ENCODE results near the gene PDE4D. TPM values are rescaled to one million over a fixed set of nuclear protein-coding genes. Genes with fewer than 3 reads are reported as not detected.

Gene PDE4D
- total RNA-seq, 4 donors from 2014 or later: 6.0 to 36.2 (median 10.0) TPM

DNA sequence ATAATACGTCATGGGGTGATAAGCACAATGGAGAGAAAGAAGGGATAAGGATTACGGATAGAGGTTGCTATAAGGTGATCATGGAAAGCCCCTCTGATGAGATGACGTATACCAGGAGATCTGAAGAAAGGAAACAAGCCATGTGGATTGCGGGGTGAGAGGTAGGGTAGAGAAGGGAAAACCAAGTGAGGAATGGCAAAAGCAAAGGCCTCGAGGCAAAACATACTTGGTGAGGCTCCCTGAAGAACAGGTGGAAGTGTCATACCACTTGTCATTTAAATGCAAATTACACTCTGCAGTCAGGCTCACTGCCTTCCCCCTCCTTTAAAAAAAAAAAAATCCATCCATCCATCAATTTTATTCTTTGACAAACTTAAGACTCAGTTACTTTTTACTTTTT is 889.9 kb downstream of the PDE4D start:
- H3K36me3 ChIP-seq: no peaks in the 10 kb centered on the region
- H3K27ac ChIP-seq: no peak overlapping the region
- DNase-seq: no peak
- H3K4me1 ChIP-seq: no peaks in the 10 kb centered on the region
- H3K4me3 ChIP-seq: no peak overlapping the region
- 92 to 96% methylated on average over 5 of the region's 5 CpGs for WGBS, 2 donors
- intact Hi-C loops (cut with DNase I): no loop called here
- no peaks in the 10 kb centered on the region for H3K9me3 ChIP-seq
- no peaks in the 10 kb centered on the region for H3K27me3 ChIP-seq
- TF ChIP-seq POLR2A (IDR thresholded peaks at IDR 0.05): no peak
- TF ChIP-seq, protein P1, sequence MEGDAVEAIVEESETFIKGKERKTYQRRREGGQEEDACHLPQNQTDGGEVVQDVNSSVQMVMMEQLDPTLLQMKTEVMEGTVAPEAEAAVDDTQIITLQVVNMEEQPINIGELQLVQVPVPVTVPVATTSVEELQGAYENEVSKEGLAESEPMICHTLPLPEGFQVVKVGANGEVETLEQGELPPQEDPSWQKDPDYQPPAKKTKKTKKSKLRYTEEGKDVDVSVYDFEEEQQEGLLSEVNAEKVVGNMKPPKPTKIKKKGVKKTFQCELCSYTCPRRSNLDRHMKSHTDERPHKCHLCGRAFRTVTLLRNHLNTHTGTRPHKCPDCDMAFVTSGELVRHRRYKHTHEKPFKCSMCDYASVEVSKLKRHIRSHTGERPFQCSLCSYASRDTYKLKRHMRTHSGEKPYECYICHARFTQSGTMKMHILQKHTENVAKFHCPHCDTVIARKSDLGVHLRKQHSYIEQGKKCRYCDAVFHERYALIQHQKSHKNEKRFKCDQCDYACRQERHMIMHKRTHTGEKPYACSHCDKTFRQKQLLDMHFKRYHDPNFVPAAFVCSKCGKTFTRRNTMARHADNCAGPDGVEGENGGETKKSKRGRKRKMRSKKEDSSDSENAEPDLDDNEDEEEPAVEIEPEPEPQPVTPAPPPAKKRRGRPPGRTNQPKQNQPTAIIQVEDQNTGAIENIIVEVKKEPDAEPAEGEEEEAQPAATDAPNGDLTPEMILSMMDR (IDR thresholded peaks at IDR 0.05): no peak

DNA sequence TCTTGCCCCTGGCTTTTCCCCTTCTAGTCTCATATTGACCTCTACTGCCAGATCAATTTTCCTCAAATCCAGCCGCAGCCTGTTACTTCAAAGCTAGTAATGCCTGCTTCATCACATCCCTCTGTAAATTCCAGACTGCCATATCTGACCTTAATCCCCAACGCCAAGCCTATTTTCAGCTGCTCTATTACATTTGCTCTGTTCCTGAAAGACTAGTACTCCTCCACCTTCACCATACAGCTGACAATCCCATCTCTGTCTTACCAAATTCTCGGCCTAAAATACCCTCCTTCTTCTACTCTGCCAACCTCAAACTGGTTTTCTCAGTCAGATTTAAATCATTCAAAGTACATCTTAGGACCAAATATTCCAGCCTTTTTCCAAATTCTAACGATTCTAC is 890.4 kb downstream of the PDE4D start:
- 82 to 89% methylated on average over 4 of the region's 4 CpGs for WGBS, 2 donors
- no peaks in the 10 kb centered on the region for H3K27me3 ChIP-seq
- TF ChIP-seq, protein P1 (IDR thresholded peaks at IDR 0.05): no peak
- no peak for TF ChIP-seq POLR2A (IDR thresholded peaks at IDR 0.05)
- no peaks in the 10 kb centered on the region for H3K4me1 ChIP-seq
- H3K27ac ChIP-seq: no peak overlapping the region
- intact Hi-C loops (cut with DNase I): no loop called here
- H3K36me3 ChIP-seq: no peaks in the 10 kb centered on the region
- no peak for DNase-seq
- no peaks in the 10 kb centered on the region for H3K9me3 ChIP-seq
- H3K4me3 ChIP-seq: no peak overlapping the region

DNA sequence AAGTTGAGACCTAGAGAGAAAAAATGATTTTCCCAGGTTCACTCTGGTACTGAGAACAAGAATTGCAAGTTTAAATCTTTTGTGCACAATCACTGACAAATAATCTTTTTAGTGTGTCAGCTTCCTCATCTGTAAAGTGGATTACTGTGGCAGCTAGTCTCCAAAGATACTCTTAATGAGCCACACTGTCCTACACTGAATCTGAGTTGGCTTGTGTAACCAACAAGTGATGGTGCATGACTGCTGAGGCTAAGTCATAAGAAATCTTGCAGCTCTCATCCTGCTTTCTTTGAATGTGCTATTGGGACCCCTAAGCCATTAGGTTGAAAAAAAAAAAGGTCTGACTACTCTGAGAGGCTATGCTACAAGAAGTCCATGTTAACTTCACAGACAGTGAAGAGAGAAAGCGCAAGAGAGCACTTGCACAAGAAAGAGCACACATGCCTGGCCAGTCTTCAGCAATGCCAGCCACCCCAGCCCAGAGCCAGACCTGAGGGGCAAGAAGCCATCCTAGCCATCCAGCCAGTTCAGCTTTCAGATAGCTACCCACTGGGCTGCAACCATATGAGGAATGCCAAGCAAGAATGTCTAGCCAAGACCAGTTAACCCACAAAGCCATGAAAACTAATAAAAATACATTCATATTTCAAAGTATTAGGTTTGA is 891.2 kb downstream of the PDE4D start:
- WGBS, 2 donors: 80 to 100% methylated on average over 1 of the region's 1 CpG
- TF ChIP-seq, protein P1 (IDR thresholded peaks at IDR 0.05): no peak
- no peak for TF ChIP-seq POLR2A (IDR thresholded peaks at IDR 0.05)
- no peak for DNase-seq
- H3K9me3 ChIP-seq: no peaks in the 10 kb centered on the region
- no peaks in the 10 kb centered on the region for H3K27me3 ChIP-seq
- no peak overlapping the region for H3K4me3 ChIP-seq
- no peak overlapping the region for H3K27ac ChIP-seq
- intact Hi-C loops (cut with DNase I): no loop called here
- no peaks in the 10 kb centered on the region for H3K4me1 ChIP-seq
- no peaks in the 10 kb centered on the region for H3K36me3 ChIP-seq

DNA sequence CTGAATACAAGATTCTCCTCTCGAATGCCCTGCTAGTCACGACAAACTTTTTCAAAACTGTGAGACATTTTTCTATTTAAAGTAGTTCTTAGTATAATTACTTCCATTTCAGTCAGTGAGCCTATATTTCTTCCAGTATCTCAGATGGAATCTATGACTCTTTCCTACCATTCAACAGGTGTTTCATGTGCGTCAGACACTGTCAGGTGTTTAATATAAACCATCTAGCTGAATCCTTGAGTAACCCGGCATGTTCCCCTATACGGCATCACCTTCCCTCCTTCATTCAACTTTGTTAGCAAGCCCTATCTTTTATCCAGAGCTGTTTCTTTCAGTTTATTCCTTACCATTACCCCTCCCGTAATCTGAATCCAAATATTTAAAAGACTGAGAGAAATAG is 891.8 kb downstream of the PDE4D start:
- DNase-seq: no peak
- no peaks in the 10 kb centered on the region for H3K9me3 ChIP-seq
- intact Hi-C loops (cut with DNase I): no loop called here
- TF ChIP-seq, protein P1 (IDR thresholded peaks at IDR 0.05): no peak
- no peak for TF ChIP-seq POLR2A (IDR thresholded peaks at IDR 0.05)
- no peak overlapping the region for H3K27ac ChIP-seq
- H3K4me1 ChIP-seq: no peaks in the 10 kb centered on the region
- H3K36me3 ChIP-seq: no peaks in the 10 kb centered on the region
- H3K27me3 ChIP-seq: no peaks in the 10 kb centered on the region
- 86 to 93% methylated on average over 6 of the region's 6 CpGs for WGBS, 2 donors
- H3K4me3 ChIP-seq: no peak overlapping the region

- intact Hi-C loops (cut with DNase I): no loop called here
- Histone ChIP-seq H3K36me3 (no peaks in the 10 kb centered on the region), H3K27me3 (no peaks in the 10 kb centered on the region), H3K4me1 (no peaks in the 10 kb centered on the region), H3K9me3 (no peaks in the 10 kb centered on the region), H3K4me3 (no peak overlapping the region), H3K27ac (no peak overlapping the region)
- no peak for DNase-seq
- TF ChIP-seq, protein P1 (IDR thresholded peaks at IDR 0.05): no peak
- TF ChIP-seq POLR2A (IDR thresholded peaks at IDR 0.05): no peak
Measured at GRCh38 chr5:59001154-59001553, 892.4 kb downstream of the PDE4D start.

All from esophagus squamous epithelium (tissue), 5 donors.